HG02885 (cell line): Measurements from ENCODE around the gene AKR1A1.
"Not testable (repeated sequence)": the region's sequence is repeated elsewhere in the genome, so short reads cannot be mapped to it uniquely, and the experiment has no call there.

Source experiments
- ATAC-seq: cut with Tn5 transposase; IDR thresholded peaks from one replicate; pipeline ENCODE4 v1.9.1; 2021; ENCODE audit warnings: mild to moderate bottlenecking; ENCODE audit not compliant: unreplicated experiment, poor library complexity

Gene AKR1A1

DNA sequence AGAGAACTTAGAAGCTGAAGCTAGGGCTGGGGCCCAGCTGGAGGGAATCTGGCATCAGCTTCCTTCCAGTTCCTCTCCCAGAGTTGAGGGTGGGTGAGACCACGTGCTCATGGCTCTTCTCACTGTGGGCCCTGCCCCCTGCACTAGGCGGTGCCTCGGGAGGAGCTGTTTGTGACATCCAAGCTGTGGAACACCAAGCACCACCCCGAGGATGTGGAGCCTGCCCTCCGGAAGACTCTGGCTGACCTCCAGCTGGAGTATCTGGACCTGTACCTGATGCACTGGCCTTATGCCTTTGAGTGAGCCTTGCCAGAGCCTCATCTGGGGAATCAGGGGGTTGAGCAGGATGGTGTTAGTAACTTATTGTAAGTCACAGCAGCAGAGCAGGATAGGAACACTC lies 16.1 kb downstream of the AKR1A1 start:
- no peak for ATAC-seq

DNA sequence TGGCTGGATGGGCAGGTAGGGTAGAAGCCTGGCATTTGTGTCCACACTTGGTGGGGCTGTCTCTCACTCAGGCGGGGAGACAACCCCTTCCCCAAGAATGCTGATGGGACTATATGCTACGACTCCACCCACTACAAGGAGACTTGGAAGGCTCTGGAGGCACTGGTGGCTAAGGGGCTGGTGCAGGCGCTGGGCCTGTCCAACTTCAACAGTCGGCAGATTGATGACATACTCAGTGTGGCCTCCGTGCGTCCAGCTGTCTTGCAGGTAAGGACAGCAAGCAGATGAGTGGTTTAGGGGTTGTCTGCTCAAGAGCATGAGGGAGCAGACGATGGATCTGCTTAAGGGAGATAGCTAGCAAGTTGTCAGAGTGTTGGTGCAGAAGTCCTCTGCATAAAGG lies 17.3 kb downstream of the AKR1A1 start:
- ATAC-seq, result no peak

DNA sequence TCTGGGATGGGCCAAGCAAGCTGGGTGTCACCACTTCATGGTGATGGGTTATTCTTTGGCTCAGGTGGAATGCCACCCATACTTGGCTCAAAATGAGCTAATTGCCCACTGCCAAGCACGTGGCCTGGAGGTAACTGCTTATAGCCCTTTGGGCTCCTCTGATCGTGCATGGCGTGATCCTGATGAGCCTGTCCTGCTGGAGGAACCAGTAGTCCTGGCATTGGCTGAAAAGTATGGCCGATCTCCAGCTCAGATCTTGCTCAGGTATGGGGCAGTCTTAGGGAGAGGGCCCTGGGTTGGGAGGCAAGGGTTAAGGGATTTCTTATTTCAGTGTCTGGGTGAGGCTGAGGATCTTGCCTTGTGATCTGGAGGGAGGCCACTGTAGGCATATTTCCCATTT lies 17.8 kb downstream of the AKR1A1 start:
- ATAC-seq, result no peak

DNA sequence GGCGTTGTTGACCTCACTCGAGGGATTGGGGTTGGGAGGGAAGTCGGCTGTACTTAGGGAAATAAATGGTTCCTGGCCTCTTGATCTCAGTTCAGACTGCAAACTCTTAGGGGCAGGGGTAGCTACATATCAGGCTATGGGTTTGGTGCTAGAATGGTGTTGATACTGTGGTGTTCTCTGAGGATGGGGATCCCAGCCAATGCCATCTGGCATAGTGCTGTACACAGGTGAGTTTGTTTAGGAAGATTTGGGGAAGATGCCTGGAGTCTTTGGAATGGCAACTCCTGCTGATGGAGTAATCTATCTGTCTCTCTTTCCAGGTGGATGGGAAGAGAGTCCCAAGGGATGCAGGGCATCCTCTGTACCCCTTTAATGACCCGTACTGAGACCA lies 18.9 kb downstream of the AKR1A1 start:
- ATAC-seq, result no peak

DNA sequence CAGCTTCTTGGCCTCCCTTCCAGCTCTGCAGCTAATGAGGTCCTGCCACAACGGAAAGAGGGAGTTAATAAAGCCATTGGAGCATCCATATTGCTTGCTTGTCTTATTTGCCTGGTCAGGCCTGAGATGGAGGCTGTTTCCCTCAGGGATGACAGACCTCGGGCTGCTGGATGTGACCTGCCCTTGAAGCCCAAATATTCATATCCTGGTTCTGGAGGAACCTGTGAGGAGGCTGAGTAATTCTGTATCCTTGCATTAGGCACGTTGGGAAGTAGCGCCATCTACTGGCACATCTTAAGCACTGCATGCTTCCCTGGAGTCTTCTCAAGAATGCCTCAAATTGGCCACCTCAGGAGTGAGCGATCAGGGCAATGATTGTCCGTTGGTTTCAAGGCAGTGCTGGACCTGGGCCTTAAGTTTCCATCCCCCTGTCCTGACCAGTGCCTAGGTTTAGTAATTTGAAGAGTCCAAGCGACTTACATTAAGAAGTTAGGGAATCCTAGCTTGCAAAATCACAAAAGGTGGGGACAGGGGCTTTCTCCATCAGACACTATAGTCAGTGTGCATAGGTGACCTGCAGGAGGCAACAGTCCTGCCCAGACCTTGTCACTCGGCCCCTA lies 19.4 kb downstream of the AKR1A1 start:
- ATAC-seq, result no peak

DNA sequence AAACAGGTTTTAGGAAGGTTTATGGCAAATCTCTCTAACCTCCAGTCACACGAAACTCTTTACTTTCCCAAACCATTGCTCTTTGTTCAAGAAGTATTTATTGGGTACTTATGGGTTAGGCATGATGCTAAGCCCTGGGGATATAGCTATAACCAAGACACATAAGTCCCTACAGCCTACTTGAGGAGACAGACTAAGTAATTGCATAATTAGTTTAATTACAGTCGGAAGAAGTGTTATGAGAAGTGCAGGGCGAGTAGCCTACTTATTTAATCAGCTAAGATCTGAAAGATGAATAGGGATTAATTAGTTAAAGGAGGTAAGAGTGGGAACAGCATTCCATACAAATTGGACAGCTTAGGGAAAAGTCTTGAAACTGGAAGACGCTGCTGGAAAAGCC lies 20.0 kb downstream of the AKR1A1 start:
- ATAC-seq, result no peak

DNA sequence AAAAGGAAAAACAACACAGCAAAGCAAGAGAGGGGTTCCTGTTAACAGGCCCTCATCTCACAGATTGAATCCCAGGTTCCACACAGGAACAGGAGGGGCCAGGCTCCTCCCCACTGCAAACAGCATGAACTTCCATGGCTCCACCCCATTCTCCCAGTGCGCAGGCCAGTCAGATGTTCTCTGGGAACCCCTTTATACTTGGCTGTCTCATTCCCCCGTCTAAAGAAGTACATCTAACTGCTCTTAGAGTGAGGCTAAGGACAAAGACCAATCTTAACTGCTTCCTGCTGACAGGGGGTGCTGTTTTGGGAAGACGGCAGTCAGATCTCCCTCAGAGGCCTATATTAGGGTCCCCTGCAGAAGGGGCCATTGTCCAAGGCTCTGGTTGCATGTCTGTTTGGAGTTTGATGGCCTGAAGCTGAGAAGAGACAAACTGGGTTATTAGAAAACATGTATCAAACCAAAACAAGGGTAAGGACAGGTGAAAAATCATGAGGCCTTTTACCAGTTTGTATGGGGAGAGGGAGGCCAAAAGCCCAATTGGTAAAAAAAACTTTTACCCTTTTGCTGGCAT lies 22.7 kb downstream of the AKR1A1 start:
- no peak for ATAC-seq

DNA sequence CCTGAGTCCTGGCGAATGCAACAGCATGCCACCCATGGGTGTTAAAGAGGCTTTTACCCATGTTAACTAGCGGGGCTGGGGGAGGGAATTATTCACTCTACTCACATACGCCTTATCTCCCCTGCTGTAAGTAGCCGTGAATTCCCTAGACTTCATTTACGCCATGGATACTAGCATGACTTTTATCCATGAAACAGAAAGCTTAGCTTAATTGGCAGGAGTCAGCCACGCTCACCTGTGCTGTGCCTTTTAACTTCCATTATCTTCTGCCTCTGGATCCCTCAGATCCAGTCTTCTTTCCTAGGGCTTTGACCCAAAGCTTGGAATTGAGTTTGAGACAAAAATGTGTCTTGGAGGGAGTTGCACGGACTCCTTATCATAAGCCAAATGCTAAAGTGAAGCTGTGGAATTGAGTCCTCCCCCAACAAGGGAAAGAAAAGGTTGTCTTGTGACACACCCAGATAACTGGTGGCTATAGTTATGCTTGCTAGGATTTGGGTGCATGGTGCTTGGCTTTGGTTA lies 23.5 kb downstream of the AKR1A1 start:
- no peak for ATAC-seq

DNA sequence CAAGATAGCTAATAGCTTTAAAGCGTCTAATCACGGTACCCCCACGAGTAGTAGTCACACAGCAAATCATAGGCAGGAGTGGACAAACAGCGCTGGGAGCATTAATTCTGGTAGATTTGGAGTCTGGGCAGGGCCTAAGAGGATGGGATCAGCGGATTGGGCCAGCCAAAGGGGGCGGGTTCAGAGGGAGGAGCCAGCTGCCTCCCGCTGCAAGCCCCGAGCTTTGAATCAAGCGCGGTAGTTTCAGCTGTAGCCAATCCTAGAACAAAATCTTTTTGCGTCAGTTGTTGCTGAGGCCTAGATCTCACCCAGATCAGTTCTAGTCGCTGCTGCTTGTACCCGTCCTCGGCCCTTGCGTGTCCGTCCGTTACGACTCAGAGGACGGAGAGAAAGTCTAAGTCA lies 32.6 kb downstream of the AKR1A1 start:
- peak; percentile 73 for ATAC-seq

DNA sequence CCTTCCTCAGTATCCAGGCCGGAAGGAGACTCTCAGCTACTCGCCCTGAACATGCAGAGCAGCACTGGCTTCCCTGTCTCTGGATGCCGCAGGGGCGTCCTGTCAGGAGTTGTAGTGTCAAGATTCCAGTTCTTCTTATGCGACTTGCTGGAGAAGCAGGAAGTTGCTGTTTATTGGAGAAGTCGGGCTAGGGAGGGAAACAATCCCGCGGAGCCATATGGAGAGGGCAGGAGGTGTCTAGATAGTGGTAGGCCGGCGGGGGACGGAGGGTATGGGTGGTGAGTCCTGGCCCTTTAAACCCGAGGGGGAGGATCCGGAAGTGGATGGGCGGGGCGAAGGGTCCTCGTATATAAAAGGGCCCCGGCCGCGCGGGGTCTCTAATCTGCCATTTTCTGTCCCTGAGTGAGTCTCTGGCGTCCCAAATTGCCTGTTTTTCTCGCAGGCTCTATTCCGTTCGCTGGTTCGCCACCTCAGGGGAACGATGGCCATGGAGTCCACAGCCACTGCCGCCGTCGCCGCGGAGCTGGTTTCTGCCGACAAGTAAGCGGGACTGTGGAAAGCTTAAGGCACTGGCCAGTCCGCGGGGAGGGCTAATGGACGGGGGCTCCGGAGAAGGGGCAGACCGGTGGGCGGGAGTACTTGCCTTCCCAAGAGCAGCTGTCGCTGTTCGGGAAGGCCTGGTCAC lies 33.2 kb downstream of the AKR1A1 start, which contains the start of gene NASP:
NASP (plus strand) TSS at position 376 of the 685 bp plus-strand sequence; CDS start at position 482, 106 bp downstream.
- peak; percentile 55 for ATAC-seq

DNA sequence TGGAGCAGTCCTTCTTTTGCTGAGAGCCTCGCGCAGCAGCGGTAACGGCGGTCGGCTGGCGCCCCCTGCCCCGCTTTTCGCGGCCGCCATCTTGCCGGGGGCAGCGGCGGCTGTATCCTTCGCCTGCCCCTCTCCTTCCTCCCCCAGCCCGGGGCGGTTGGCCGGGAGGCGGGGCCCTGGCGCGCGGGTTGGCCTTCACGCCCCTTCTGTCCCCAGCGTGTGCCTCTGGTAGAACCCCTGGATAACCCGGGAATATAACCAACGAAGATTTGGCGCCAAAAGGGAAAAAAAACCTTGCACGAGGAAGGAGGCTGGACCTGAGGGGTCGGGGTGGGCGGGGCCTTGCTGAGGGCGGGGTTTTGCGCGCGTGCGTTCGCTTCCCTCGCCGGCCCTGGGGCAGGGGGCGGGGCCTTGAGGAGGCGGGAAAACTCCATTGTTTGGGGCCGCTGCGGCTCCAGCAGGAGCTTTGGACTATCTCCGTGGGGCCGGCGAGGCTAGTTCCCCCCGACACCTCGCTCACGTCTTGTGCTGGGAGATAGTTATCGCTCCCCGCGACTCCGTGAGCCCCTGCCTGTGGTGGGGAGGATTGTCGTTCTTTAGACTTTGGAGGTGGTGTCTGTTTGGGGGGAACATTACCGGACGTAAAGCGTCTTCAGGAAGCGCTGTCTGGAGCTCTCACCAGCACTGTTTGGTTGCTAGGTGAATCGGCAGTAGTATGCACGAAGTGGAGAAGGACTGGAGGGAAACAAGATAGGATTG lies 33.9 kb downstream of the AKR1A1 start:
- ATAC-seq, result peak; percentile 35

DNA sequence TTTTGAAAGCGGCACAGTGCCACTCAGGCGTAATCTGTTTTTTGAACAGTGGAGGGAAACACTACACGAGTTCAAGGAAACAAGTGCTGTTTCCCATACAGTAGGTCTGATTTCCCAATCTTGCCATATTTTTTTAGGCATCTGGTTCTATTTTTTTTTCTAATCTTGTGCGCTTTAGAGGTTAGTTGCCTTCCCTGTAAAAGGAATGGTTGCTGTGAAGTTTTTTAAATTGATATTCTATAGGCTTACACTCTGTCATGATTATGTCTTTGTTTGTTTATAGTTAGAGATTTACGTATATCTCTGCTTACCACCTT lies 34.4 kb downstream of the AKR1A1 start:
- ATAC-seq, result no peak

DNA sequence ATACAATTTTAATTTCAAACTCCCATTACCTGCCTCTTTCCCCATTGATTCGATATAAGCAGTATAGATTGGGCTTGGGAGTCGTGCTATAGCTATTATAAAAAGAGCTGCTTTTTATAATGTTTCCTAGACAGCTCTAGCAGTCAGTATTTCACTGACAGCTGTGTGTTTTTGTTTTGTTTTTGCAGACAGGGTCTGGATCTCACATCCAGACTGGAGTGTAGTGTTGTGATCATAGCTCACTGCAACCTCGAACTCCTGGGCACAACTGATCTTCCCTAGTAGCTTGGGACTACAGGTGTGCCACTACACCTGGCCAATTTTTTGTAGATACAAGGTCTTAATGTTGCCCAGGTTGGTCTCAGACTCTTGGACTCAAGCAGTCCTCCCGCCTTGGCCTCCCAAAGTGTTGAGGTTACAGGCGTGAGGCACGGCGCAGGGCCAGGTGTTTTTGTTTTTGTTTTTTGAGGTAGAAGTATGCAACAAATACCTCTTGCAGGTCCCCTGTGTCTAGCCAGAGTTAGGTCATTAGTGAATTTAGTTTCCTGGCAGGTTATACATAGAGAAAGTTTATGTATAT lies 35.0 kb downstream of the AKR1A1 start:
- no peak for ATAC-seq

DNA sequence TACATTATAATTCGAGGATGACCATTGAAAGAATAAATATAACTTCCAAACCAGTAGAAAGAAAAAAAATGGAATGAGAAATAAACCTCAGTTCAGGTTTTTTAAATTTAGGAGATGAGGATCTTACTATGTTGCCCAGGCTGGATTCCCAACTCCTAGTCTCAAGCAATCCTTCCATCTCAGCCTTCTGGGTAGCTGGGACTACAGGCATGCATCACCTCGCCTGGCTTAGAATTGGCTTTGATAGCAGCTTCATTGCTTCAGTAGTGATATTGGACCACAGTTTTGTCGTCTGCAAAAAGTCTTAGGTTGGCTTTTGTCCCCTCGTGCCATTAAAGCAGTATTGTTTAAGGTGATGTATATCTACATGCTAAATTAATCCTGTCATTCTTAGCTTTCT lies 36.1 kb downstream of the AKR1A1 start:
- no peak for ATAC-seq

DNA sequence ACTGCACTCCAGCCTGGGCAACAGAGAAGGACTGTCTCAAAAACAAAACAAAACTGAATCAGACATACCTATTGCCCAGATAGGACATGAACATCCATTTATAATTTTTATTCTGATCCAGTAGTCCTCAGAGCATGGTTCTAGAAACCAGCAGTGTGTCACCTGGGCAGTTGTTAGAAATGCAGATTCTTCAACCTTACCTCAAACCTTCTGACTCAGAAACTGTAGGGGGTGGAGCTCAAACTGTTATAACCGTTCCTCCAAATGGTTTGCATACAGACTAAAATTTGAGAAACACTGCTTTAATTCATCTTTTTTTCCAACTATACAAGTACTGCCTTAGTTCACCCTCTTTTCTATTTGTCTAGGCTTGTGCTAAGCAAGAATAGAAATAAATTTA lies 39.2 kb downstream of the AKR1A1 start:
- no peak for ATAC-seq

DNA sequence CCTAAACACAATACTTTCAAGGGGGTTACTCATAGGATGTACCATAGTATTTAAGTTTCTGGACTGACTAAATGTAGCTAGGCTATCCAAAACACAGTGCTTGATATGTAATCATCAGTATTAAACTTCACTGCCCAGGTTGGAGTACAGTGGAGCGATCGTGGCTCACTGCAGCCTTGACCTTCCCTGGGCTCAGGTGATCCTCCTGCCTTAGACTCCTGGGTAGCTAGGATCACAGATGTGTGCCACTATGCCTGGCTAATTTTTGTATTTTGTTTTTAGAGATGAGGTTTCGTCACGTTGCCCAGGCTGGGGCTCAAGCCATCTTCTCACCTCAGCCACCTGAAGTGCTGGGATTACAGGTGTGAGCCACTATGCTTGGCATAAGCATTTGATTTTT lies 43.8 kb downstream of the AKR1A1 start:
- no peak for ATAC-seq

DNA sequence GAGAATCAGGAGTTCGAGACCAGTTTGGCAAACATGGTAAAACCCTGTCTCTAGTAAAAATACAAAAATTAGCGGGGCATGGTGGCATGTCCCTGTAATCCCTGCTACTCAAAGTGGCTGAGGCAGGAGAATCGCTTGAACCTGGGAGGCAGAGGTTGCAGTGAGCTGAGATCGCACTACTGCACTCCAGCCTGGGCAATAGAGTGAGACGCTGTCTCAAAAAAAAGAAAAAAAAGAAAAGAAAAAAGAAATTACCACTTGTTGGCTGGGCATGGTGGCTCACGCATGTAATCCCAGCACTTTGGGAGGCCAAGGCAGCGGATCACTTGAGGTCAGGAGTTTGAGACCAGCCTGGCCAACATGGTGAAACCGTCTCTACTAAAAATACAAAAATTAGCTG lies 46.1 kb downstream of the AKR1A1 start:
- ATAC-seq, result not testable (repeated sequence)

DNA sequence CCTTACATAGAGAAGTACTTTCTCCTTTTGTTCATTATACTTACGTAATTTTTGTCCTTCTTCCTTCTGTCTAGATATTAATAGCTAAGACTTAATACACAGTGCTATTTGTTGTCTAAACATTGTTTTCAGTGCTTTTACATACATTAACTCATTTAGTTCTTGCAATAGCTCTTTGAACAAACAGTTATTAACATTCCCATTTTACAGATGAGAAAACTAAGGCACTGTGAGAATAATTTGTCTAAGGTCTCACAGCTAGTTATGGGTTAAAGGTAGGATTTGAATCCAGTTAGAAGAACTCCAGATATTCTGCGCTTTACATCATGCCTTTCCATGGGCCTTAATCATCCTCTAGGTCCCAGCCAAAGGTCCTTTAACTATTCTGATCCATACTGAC lies 53.6 kb downstream of the AKR1A1 start:
- ATAC-seq, result no peak

DNA sequence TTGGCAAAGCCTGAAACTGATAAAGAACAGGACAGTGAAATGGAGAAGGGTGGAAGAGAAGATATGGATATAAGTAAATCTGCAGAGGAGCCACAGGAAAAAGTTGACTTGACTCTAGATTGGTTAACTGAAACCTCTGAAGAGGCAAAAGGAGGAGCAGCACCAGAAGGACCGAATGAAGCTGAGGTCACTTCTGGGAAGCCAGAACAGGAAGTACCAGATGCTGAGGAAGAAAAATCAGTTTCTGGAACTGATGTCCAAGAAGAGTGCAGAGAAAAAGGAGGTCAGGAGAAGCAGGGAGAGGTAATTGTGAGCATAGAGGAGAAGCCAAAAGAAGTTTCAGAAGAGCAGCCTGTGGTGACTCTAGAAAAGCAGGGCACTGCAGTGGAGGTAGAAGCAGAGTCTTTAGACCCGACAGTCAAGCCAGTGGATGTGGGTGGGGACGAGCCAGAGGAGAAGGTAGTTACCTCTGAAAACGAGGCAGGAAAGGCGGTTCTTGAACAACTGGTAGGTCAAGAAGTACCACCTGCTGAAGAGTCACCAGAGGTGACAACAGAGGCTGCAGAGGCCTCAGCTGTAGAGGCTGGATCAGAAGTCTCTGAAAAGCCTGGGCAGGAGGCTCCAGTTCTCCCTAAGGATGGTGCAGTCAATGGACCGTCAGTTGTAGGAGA lies 56.9 kb downstream of the AKR1A1 start:
- ATAC-seq, result no peak
